GM21381 (cell line): ENCODE data around the gene CNN3.
"Not testable (repeated sequence)": the region's sequence is repeated elsewhere in the genome, so short reads cannot be mapped to it uniquely, and the experiment has no call there.

Experiments used
- ATAC-seq: cut with Tn5 transposase; IDR thresholded peaks from one replicate; pipeline ENCODE4 v1.9.1; 2021; ENCODE audit warnings: mild to moderate bottlenecking, moderate library complexity; ENCODE audit not compliant: unreplicated experiment

The CNN3 gene

GRCh38 chr1:94949681-94950661, 23.1 kb upstream of the CNN3 start:
- ATAC-seq: no peak

GRCh38 chr1:94947437-94947836, 20.5 kb upstream of the CNN3 start:
- no peak for ATAC-seq

DNA sequence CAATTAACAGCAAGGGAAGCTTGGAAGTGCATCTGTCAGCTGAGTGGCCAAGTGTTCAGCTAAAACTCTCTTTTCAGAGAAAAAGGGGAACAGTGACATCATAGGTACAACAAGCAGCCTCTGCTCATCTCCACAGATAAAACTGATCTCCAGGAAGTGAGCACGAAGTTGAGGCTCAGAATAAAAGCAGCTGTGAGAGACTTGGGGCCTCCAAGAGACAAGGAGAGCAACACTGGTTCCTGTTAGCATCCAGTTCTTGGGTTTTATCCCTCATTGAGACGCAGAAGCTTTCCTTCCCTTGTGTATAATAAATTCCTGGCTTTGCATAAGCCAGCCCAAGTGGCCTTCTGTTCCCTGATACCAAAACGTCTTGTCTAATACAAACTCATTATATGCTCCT, 20.0 kb upstream of the CNN3 start:
- ATAC-seq: no peak

DNA sequence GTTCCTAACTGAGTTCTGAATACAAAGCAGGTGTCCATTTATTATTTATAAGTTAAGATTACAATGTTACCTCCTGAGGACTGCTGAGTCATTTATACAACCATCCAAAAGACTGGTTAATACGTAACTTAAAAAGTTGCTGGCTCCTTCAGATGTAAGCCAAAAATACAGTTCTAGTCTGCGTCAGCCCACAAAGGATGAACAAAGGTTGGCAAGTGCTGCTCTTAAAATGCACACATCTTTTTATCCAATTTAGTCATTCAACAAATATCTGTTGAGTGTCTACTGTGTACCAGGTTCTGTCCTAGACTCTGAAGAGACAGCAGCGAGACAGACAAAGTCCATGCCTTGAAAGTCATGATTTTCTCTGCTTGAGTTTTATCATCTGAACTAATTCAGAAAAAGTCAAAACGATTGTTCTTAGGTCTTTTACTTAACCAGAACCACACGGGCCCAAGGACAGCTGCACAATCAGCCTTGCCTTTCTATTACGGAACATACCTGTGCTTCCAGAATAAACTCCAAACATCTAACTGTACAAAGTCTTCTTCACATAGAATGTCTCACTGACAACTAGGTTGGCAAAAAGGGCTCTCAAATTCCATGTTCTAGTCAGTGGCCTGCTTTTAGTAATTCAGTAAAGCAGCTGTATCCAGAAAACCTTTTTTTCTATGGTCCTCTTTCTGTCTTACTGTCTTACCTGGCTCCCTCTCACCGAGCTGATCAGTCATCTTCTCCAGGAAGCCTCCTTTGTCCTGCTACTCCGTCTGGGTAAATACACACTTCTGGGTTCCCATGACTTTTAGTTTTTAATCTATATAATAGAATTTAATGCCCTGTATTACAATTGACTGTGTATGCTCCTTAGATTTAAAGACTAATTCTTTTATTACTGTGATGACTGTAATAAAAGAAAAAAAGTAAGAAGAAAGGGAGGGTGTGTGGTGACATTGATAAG, 15.5 kb upstream of the CNN3 start:
- ATAC-seq: no peak

GRCh38 chr1:94941480-94941879, 14.6 kb upstream of the CNN3 start:
- ATAC-seq: not testable (repeated sequence)

DNA sequence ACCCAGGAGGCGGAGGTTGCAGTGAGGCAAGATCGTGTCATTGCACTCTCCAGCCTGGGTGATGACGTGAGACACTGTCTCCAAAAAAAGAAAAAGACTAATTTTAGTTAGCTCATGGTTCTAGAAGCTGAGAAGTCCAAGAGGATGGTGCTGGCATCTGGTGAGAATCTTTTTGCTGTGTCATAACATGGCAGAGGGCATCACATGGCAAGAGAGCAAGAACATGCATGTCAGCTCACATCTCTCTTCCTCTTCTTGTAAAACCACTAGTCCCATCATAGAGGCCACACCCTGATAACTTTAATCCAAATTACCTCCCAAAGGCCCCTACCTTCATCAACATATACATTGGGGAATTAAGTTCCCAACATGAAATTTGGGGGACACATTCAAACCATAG, 13.8 kb upstream of the CNN3 start:
- ATAC-seq: no peak

DNA sequence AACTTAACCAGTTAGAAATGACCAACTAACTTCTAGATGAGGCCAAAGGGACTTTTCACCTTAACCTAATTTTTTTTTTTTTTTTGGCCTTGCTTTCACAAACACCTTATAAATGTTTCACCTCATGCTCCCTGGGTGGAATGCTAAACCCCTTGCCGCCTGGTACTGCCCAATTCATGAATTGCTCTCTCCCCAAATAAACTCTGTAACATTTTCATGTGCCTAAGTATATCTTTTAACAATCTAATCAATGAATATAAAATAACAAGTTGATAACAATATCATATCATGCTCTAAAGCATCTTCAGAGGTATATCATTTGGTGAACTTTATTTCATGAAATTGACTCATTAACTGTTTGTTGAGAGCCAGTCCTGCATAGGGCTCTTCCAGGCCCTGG, 10.9 kb upstream of the CNN3 start:
- no peak for ATAC-seq

DNA sequence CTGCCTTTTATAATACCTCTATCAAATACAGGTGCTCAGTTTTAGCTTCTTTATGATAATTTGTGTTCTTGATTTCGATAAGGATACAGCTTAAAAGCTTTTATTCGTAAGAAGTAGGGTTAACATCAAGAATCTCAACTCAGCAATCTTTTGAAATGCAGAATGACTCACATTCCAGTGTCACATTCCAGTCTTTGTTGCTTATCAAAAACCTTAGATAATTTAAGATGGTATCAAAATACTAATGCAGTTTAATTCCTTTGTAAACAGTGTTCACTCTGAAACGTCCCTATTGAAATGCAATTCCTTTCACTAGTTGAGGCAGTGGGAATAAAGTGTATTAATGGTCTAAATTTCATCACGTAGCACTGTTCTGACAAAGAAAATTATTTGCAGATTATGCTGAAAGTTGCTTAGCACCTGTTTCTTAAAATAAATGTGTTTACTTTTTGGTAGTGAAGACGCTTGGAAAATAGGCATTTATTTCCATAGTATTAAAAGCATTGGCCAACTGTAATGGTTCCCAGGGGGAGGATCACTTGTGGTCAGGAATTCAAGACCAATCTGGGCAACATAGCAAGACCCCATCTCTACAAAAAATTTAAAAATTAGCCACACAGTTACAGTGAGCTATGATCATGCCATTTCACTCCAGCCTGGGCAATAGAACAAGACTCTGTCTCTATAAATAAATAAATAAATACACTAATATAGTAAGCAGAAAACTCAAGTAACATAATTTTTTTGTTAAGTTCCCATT, 10.1 kb upstream of the CNN3 start:
- ATAC-seq: no peak

- no peak for ATAC-seq
Measured at GRCh38 chr1:94935476-94935875, 8.6 kb upstream of the CNN3 start.

DNA sequence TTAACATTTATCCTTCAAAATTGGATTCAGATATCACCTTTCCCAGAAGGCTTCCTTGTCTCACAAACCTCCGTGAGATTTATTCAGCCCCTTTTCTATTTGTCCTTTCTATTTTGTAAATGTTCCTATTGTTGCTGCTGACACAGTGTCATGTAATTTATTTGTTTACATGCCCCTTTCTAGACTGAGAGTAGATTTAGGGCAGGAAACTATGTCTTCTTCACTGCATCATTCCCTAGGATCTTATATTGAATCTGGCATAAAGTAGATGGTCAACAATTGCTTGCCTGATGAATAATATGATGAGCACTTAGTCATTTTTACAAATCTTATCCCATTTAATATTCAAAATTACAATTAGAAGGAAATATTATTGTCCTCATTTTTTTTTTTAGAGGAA, 8.1 kb upstream of the CNN3 start:
- no peak for ATAC-seq

DNA sequence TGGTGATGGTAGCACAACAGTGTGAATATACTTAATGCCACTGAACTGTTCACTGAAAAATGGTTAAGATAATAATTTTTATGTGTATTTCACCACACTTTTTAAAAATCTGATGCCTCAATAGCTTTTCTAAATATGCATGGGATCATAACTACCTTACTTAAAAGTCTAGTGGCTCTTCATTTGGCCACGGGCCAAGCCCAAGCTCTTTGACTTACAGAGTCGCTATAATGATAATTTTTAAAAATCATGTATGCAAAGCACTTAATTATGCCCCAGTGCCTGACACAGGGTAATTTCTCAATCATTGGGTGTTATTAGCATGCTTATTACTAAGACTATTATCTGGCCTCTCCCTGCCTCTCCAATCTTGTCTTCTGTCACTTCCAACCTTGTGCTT, 7.6 kb upstream of the CNN3 start:
- no peak for ATAC-seq

DNA sequence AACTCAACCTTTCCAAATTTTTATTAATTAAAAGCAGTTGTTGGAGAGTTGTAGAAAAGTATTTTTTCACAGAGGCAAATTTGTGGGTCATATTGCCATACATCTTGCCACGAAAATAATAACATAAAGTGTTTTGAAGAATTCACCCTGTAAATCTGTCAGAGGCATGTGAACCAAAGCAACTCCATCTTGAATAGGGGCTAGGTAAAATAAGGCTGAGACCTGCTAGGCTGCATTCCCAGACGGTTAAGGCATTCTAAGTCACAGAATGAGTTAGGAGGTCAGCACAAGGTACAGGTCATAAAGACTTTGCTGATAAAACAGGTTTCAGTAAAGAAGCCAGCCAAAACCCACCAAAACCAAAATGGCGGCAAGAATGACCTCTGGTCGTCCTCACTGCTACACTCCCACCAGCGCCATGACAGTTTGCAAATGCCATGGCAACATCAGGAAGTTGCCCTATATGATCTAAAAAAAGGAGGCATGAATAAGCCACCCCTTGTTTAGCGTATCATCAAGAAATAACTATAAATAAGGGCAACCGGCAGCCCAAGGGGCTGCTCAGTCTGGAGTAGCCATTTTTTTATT, 4.4 kb upstream of the CNN3 start:
- ATAC-seq: no peak

DNA sequence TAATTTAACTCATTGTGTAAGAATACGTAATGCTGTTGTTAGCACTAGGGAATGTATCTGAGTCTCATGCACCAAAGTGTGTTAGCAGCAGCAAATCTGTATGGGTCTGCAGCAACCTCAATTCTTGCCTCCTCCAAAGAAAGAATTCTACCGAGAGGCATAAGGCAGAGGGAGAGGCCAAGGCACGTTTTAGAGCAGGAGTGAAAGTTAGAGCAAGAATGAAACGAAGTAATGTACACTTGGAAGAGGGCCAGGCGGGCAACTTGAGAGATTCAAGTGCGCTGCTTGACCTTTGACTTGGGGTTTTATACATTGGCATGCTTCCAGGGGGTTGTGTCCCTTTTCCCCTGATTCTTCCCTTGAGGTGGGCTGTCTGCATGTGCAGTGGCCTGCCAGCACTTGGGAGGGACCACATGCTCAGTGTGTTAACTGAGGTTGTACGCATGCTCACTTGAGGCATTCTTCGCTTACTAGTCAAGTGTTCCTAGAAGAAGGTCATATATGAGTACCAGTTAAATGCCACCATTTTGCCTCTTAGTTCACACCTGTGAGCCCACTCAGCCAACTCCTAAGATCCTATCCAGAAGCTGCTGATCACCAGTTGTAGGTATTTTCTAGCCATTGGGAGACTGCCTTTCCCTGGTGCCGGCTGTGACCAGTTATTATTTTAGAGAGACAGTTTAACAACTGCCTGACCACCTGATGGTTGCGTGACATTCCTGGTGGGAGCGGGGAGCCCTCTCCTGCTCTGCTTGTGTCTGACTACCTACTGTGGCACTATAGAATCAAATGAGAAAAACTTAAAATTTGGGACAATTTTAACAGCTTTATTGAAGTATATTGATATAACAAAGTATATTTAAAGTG, 2.7 kb upstream of the CNN3 start:
- no peak for ATAC-seq

GRCh38 chr1:94928293-94928939, 1.5 kb upstream of the CNN3 start:
- ATAC-seq: no peak

GRCh38 chr1:94927405-94928175, 680 bp upstream of the CNN3 start:
- peak; percentile 24 for ATAC-seq

GRCh38 chr1:94926126-94926914, 590 bp downstream of the CNN3 start:
- ATAC-seq: peak; percentile 21

GRCh38 chr1:94925561-94926125, 1.3 kb downstream of the CNN3 start:
- no peak for ATAC-seq
